ENCODE data around the gene CBFA2T2. TPM values are rescaled to one million over a fixed set of nuclear protein-coding genes. Genes with fewer than 3 reads are reported as not detected.
"Not testable (repeated sequence)": the region's sequence is repeated elsewhere in the genome, so short reads cannot be mapped to it uniquely, and the experiment has no call there.

The CBFA2T2 gene
- total RNA-seq, 2 experiments from 2014 or later: 6.4 to 6.7 TPM

- H3K27ac Mint-ChIP-seq, H3K36me3 Mint-ChIP-seq, H3K4me1 Mint-ChIP-seq, H3K27me3 Mint-ChIP-seq, DNase-seq, H3K4me3 Mint-ChIP-seq, H3K9me3 Mint-ChIP-seq: not testable (repeated sequence)
Measured at GRCh38 chr20:33483186-33483585, 6.7 kb upstream of the CBFA2T2 start.

- no peaks in the 10 kb centered on the region for H3K36me3 Mint-ChIP-seq
- DNase-seq: no peak
- H3K4me1 Mint-ChIP-seq: peaks cover 10% of the 10 kb centered on the region
- H3K27ac Mint-ChIP-seq: no peak overlapping the region
- no peaks in the 10 kb centered on the region for H3K9me3 Mint-ChIP-seq
- H3K27me3 Mint-ChIP-seq: no peaks in the 10 kb centered on the region
- H3K4me3 Mint-ChIP-seq: no peak overlapping the region
Measured at GRCh38 chr20:33488201-33488600, 1.7 kb upstream of the CBFA2T2 start.

GRCh38 chr20:33488661-33489494, 1.0 kb upstream of the CBFA2T2 start:
- not testable (repeated sequence) for H3K9me3 Mint-ChIP-seq, H3K36me3 Mint-ChIP-seq, H3K27me3 Mint-ChIP-seq, DNase-seq
- Mint-ChIP-seq H3K4me3 (peak overlapping the region; percentile 79), H3K27ac (peak overlapping the region; percentile 75), H3K4me1 (peaks cover 13% of the 10 kb centered on the region)

GRCh38 chr20:33489495-33490022, 337 bp upstream of the CBFA2T2 start:
- peak overlapping the region; percentile 79 for H3K4me3 Mint-ChIP-seq
- peak overlapping the region; percentile 86 for H3K27ac Mint-ChIP-seq
- no peaks in the 10 kb centered on the region for H3K27me3 Mint-ChIP-seq
- no peaks in the 10 kb centered on the region for H3K9me3 Mint-ChIP-seq
- H3K4me1 Mint-ChIP-seq: peaks cover 14% of the 10 kb centered on the region
- peak; percentile 100 for DNase-seq
- no peaks in the 10 kb centered on the region for H3K36me3 Mint-ChIP-seq

GRCh38 chr20:33490934-33491656, 1.2 kb downstream of the CBFA2T2 start:
- H3K4me1 Mint-ChIP-seq: peaks cover 20% of the 10 kb centered on the region

GRCh38 chr20:33493076-33493766, 3.3 kb downstream of the CBFA2T2 start:
- Mint-ChIP-seq H3K4me3 (no peak overlapping the region), H3K9me3 (no peaks in the 10 kb centered on the region), H3K27ac (no peak overlapping the region), H3K4me1 (peaks cover 23% of the 10 kb centered on the region), H3K36me3 (no peaks in the 10 kb centered on the region), H3K27me3 (no peaks in the 10 kb centered on the region)
- no peak for DNase-seq

More at GRCh38 chr20:33490934-33491656, 1.2 kb downstream of the CBFA2T2 start:
- Mint-ChIP-seq H3K9me3 (no peaks in the 10 kb centered on the region), H3K4me3 (peak overlapping the region; percentile 85), H3K27ac (peak overlapping the region; percentile 46), H3K36me3 (no peaks in the 10 kb centered on the region), H3K27me3 (no peaks in the 10 kb centered on the region)
- no peak for DNase-seq

GRCh38 chr20:33496776-33497175, 6.9 kb downstream of the CBFA2T2 start:
- H3K9me3 Mint-ChIP-seq, H3K4me3 Mint-ChIP-seq, H3K27ac Mint-ChIP-seq, DNase-seq, H3K36me3 Mint-ChIP-seq, H3K27me3 Mint-ChIP-seq: not testable (repeated sequence)
- H3K4me1 Mint-ChIP-seq: peaks cover 24% of the 10 kb centered on the region

GRCh38 chr20:33499355-33499754, 9.5 kb downstream of the CBFA2T2 start:
- H3K9me3 Mint-ChIP-seq: no peaks in the 10 kb centered on the region
- no peak overlapping the region for H3K27ac Mint-ChIP-seq
- no peak for DNase-seq
- peaks cover 20% of the 10 kb centered on the region for H3K4me1 Mint-ChIP-seq
- H3K27me3 Mint-ChIP-seq: no peaks in the 10 kb centered on the region
- no peaks in the 10 kb centered on the region for H3K36me3 Mint-ChIP-seq
- no peak overlapping the region for H3K4me3 Mint-ChIP-seq

- no peak for DNase-seq
- H3K4me3 Mint-ChIP-seq: no peak overlapping the region
- H3K4me1 Mint-ChIP-seq: peaks cover 20% of the 10 kb centered on the region
- H3K36me3 Mint-ChIP-seq: peaks cover 1% of the 10 kb centered on the region
- H3K27me3 Mint-ChIP-seq: no peaks in the 10 kb centered on the region
- no peaks in the 10 kb centered on the region for H3K9me3 Mint-ChIP-seq
- no peak overlapping the region for H3K27ac Mint-ChIP-seq
Measured at GRCh38 chr20:33501000-33501399, 11.1 kb downstream of the CBFA2T2 start.

- no peak overlapping the region for H3K27ac Mint-ChIP-seq
- H3K4me1 Mint-ChIP-seq: peaks cover 25% of the 10 kb centered on the region
- H3K27me3 Mint-ChIP-seq: no peaks in the 10 kb centered on the region
- no peak for DNase-seq
- H3K4me3 Mint-ChIP-seq: no peak overlapping the region
- peaks cover 6% of the 10 kb centered on the region for H3K36me3 Mint-ChIP-seq
- H3K9me3 Mint-ChIP-seq: peaks cover 5% of the 10 kb centered on the region
Measured at GRCh38 chr20:33503564-33503963, 13.7 kb downstream of the CBFA2T2 start.

GRCh38 chr20:33506576-33506975, 16.7 kb downstream of the CBFA2T2 start:
- Mint-ChIP-seq H3K4me3 (no peak overlapping the region), H3K36me3 (peaks cover 12% of the 10 kb centered on the region), H3K27ac (no peak overlapping the region), H3K4me1 (peaks cover 20% of the 10 kb centered on the region), H3K27me3 (no peaks in the 10 kb centered on the region), H3K9me3 (peaks cover 8% of the 10 kb centered on the region)
- no peak for DNase-seq

- no peak for DNase-seq
- H3K9me3 Mint-ChIP-seq: peaks cover 8% of the 10 kb centered on the region
- H3K27ac Mint-ChIP-seq: no peak overlapping the region
- no peak overlapping the region for H3K4me3 Mint-ChIP-seq
- no peaks in the 10 kb centered on the region for H3K27me3 Mint-ChIP-seq
- peaks cover 12% of the 10 kb centered on the region for H3K36me3 Mint-ChIP-seq
- H3K4me1 Mint-ChIP-seq: peaks cover 20% of the 10 kb centered on the region
Measured at GRCh38 chr20:33507461-33507860, 17.6 kb downstream of the CBFA2T2 start.

GRCh38 chr20:33508015-33508414, 18.1 kb downstream of the CBFA2T2 start:
- Mint-ChIP-seq H3K4me1 (peaks cover 20% of the 10 kb centered on the region), H3K36me3 (peaks cover 12% of the 10 kb centered on the region)
- not testable (repeated sequence) for H3K9me3 Mint-ChIP-seq, H3K27ac Mint-ChIP-seq, DNase-seq, H3K4me3 Mint-ChIP-seq, H3K27me3 Mint-ChIP-seq

- not testable (repeated sequence) for H3K9me3 Mint-ChIP-seq
Measured at GRCh38 chr20:33509057-33509456, 19.2 kb downstream of the CBFA2T2 start.

GRCh38 chr20:33511876-33512275, 22.0 kb downstream of the CBFA2T2 start:
- H3K9me3 Mint-ChIP-seq, H3K4me3 Mint-ChIP-seq, H3K27me3 Mint-ChIP-seq, H3K27ac Mint-ChIP-seq, DNase-seq: not testable (repeated sequence)
- peaks cover 11% of the 10 kb centered on the region for H3K36me3 Mint-ChIP-seq
- H3K4me1 Mint-ChIP-seq: peaks cover 13% of the 10 kb centered on the region

More at GRCh38 chr20:33509057-33509456, 19.2 kb downstream of the CBFA2T2 start:
- H3K27ac Mint-ChIP-seq, H3K4me3 Mint-ChIP-seq, DNase-seq, H3K27me3 Mint-ChIP-seq: not testable (repeated sequence)
- Mint-ChIP-seq H3K4me1 (peaks cover 19% of the 10 kb centered on the region), H3K36me3 (peaks cover 12% of the 10 kb centered on the region)

Measured in activated naive CD8-positive, alpha-beta T cell treated with anti-CD3 and anti-CD28 coated beads for 36 hours (primary cell).